Measurements from ENCODE around the gene PDE10A.

DNA sequence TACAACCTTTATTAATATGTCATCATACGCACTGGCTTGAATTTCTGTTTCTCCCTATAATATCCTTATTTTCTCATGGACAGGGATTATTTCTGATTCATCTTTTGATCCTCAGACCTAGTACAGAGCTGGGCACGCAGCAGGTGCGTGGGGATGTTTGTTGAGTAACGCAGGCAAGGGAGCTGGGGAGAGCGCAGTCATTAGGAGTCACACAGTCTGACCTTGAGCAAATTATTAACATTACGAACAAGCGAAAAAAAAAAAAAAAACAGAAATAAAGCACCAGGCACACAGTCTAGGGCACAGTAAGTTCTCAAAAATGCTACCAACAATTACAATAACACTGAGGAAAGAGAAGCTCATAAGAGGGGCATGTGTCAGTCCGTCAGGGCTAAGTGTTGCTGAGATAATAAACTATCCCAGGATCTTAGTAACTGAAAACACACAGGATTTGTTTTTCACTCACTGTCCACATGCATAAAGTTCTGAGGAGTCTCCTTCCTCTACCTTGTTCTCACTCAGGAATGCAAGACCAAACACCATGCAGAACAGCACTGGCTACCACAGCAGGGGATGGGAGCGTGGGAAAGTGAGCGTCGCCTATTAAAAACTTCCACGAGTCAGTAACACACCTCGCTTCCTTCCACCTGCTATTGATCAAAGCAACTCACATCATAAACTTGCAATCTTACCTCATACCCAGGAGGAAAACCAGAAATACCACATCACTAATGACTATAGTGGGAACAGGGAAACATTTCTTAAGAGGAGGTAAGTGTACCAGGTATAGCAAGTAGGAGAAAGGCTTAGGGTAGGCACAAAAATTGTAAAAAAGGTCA, 56.9 kb downstream of the PDE10A start:
- TF ChIP-seq, protein P1, sequence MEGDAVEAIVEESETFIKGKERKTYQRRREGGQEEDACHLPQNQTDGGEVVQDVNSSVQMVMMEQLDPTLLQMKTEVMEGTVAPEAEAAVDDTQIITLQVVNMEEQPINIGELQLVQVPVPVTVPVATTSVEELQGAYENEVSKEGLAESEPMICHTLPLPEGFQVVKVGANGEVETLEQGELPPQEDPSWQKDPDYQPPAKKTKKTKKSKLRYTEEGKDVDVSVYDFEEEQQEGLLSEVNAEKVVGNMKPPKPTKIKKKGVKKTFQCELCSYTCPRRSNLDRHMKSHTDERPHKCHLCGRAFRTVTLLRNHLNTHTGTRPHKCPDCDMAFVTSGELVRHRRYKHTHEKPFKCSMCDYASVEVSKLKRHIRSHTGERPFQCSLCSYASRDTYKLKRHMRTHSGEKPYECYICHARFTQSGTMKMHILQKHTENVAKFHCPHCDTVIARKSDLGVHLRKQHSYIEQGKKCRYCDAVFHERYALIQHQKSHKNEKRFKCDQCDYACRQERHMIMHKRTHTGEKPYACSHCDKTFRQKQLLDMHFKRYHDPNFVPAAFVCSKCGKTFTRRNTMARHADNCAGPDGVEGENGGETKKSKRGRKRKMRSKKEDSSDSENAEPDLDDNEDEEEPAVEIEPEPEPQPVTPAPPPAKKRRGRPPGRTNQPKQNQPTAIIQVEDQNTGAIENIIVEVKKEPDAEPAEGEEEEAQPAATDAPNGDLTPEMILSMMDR (IDR thresholded peaks at IDR 0.05) = no peak
- TF ChIP-seq POLR2AphosphoS5 (IDR thresholded peaks at IDR 0.05) (no peak), EP300 (IDR thresholded peaks at IDR 0.05) (no peak)
